ENCODE data around the gene LRRC74B. TPM values are rescaled to one million over a fixed set of nuclear protein-coding genes. Genes with fewer than 3 reads are reported as not detected.

Gene LRRC74B
- total and polyA plus RNA-seq, 2 of the 4 experiments (the other 2 are of a cell fraction) = not detected

DNA sequence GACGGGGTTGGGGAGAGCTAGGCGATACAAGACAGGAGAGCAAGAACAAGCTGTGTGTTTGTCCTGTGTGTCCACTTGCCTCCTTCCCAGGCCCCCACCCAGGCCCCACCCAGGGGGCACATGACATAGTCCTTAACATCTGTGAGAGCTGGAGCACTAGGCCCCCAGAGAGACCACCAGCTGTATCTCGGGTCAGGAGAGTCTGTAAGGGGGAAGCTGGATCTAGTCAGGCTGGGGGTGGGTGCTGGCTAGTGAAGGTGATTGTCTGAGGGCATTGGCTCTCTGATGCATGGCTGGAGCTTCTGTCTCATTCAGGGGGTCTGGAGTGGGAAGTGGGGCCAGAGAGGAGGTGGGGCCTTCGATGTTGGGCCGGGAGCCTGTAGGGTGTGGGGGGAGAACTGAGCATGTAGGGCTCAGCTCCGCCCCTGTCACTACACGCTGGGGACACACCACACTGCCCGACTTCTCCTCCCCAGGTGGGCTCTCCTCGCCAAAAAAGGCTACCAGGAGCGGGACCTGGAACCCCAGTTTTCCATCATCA, 30.2 kb upstream of the LRRC74B start:
- no TSS peak for BruUV-seq (replicated peaks)
- intact Hi-C loops (cut with micrococcal nuclease) = loop anchor here (2.0 kb wide), 1 partner anchor 29 kb away; the partner anchor contains the start of gene LRRC74B
- Histone ChIP-seq H3K79me1 (ENCODE audit: low read depth in 1 of 2, low read length in 2 of 2) (0 out of 4 replicates have a peak, but pooled peaks cover 0 to 5% of the 10 kb centered on the region in 2 experiments), H4K5ac (ENCODE audit: low read depth, low read length) (no peak overlapping the region; the same call in 1 of the 2 replicates), H3K56ac (ENCODE audit: extremely low read depth, insufficient read depth, low read length) (no peak overlapping the region), H3K27me3 (ENCODE audit: control insufficient read depth, insufficient read depth, low read length) (peaks cover 3% of the 10 kb centered on the region; the same call in 1 of the 2 replicates), H3K9ac (ENCODE audit: low read depth, low read length) (peak overlapping the region; percentile 38; the same call in 1 of the 2 replicates), H4K20me1 (ENCODE audit: insufficient read depth, low read length) (peaks cover 4% of the 10 kb centered on the region; the same call in 1 of the 2 replicates), H2AK5ac (ENCODE audit: low read depth, low read length) (peak overlapping the region; percentile 35; the same call in 1 of the 2 replicates), H3K9me3 (ENCODE audit: control insufficient read depth, insufficient read depth, low read length) (no peaks in the 10 kb centered on the region), H2AK9ac (replicated peaks; ENCODE audit: low read depth, low read length, poor library complexity) (no peak overlapping the region), H2BK20ac (ENCODE audit: low read depth, low read length) (no peak overlapping the region), H2AFZ (replicated peaks; ENCODE audit: low read length, poor library complexity) (no peak overlapping the region), H3K4me3 (ENCODE audit: insufficient read depth, low read depth, low read length) (no peak overlapping the region), H2BK120ac (ENCODE audit: low read depth, low read length) (peak overlapping the region; percentile 32; the same call in 1 of the 2 replicates), H2BK5ac (ENCODE audit: low read depth, low read length, poor library complexity, severe bottlenecking) (peak overlapping the region; percentile 3), H3K4ac (ENCODE audit: low read depth, low read length) (peak overlapping the region; percentile 25), H2BK15ac (ENCODE audit: low read depth, low read length) (peak overlapping the region; percentile 3; the same call in 1 of the 3 replicates), H3K14ac (replicated peaks; ENCODE audit: low read depth, low read length) (no peak overlapping the region), H3K9me1 (ENCODE audit: insufficient read depth, low read length) (peaks cover 6% of the 10 kb centered on the region; the same call in 1 of the 2 replicates), H3K4me2 (ENCODE audit: low read depth, low read length) (peak overlapping the region; percentile 29; the same call in 1 of the 2 replicates), H4K8ac (ENCODE audit: low read depth in 2 of 2, low read length in 2 of 2) (peak overlapping the region; percentile 19 to 94; a peak in 2 of 4 replicates), H3K18ac (ENCODE audit: low read depth, low read length) (peak overlapping the region; percentile 4; the same call in 1 of the 2 replicates), H4K91ac (ENCODE audit: insufficient read depth, low read depth, low read length) (no peak overlapping the region), H3K27ac (ENCODE audit: insufficient read depth, low read length) (peak overlapping the region; percentile 88), H3K4me1 (ENCODE audit: control insufficient read depth, insufficient read depth, low read length) (peaks cover 14% of the 10 kb centered on the region), H3K23ac (ENCODE audit: low read depth, low read length) (no peak overlapping the region), H3K36me3 (ENCODE audit: control insufficient read depth, insufficient read depth, low read length) (no peaks in the 10 kb centered on the region)
- dilution Hi-C loops (cut with HindIII; ENCODE audit: low sequenced_read_pairs, unreplicated experiment) = no loop called here
- ATAC-seq (ENCODE audit: low read depth) = no peak
- POLR2A ChIA-PET (ENCODE audit: unreplicated experiment) = interaction anchor here (1.1 kb wide), 1 partner anchor 14 kb away, joined by 3 read pairs; the partner anchor contains the start of gene THAP7
- DNase-seq = no peak
- in situ Hi-C loops (cut with MboI; ENCODE audit: low sequenced_read_pairs) = loop anchor here (10.0 kb wide), 1 partner anchor 79 kb away; no protein-coding TSS in a partner anchor
- CTCF ChIA-PET = interaction anchor here (0.6 kb wide), 1 partner anchor 72 kb away, joined by 5 read pairs; no protein-coding TSS in a partner anchor
- no CpG with 5 or more reads among the region's 10 CpGs for WGBS, 2 experiments (ENCODE audit: extremely low coverage in 2 of 2, insufficient read length in 1 of 2)
- no peak for TF ChIP-seq BHLHE40 (IDR thresholded peaks at IDR 0.05; ENCODE audit: low read depth, low read length)
- TF ChIP-seq, protein P1, sequence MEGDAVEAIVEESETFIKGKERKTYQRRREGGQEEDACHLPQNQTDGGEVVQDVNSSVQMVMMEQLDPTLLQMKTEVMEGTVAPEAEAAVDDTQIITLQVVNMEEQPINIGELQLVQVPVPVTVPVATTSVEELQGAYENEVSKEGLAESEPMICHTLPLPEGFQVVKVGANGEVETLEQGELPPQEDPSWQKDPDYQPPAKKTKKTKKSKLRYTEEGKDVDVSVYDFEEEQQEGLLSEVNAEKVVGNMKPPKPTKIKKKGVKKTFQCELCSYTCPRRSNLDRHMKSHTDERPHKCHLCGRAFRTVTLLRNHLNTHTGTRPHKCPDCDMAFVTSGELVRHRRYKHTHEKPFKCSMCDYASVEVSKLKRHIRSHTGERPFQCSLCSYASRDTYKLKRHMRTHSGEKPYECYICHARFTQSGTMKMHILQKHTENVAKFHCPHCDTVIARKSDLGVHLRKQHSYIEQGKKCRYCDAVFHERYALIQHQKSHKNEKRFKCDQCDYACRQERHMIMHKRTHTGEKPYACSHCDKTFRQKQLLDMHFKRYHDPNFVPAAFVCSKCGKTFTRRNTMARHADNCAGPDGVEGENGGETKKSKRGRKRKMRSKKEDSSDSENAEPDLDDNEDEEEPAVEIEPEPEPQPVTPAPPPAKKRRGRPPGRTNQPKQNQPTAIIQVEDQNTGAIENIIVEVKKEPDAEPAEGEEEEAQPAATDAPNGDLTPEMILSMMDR (conservative IDR thresholded peaks at IDR 0.05; ENCODE audit: low read depth, low read length) = no peak
- TF ChIP-seq RCOR1 (IDR thresholded peaks at IDR 0.05; ENCODE audit: insufficient replicate concordance, low read length) = no peak
- no peak for TF ChIP-seq SMC3 (IDR thresholded peaks at IDR 0.05; ENCODE audit: low read depth, low read length)
- no peak for TF ChIP-seq POLR2A (IDR thresholded peaks at IDR 0.05; ENCODE audit: low read depth, low read length)
- no peak for TF ChIP-seq FOS (IDR thresholded peaks at IDR 0.05; ENCODE audit: low read depth, low read length)
- no peak for TF ChIP-seq MXI1 (IDR thresholded peaks at IDR 0.05; ENCODE audit: borderline replicate concordance, low read depth, low read length)
- TF ChIP-seq RAD21 (IDR thresholded peaks at IDR 0.05; ENCODE audit: low read length) = no peak
- TF ChIP-seq ELK1 (IDR thresholded peaks at IDR 0.05; ENCODE audit: borderline replicate concordance, low read depth, low read length) = no peak
- TF ChIP-seq MAFK (IDR thresholded peaks at IDR 0.05; ENCODE audit: low read depth, low read length) = no peak
- no peak for TF ChIP-seq RFX5 (IDR thresholded peaks at IDR 0.05; ENCODE audit: low read depth, low read length)
- TF ChIP-seq CHD1 (IDR thresholded peaks at IDR 0.05; ENCODE audit: low read depth, low read length) = no peak
- no peak for TF ChIP-seq NFE2L2 (IDR thresholded peaks at IDR 0.05; ENCODE audit: low read depth, low read length)
- no peak for TF ChIP-seq CEBPB (IDR thresholded peaks at IDR 0.05; ENCODE audit: low read depth, low read length)
- TF ChIP-seq MAZ (IDR thresholded peaks at IDR 0.05; ENCODE audit: borderline replicate concordance, low read depth, low read length) = no peak

All from IMR-90 (cell line).